HG03442 (cell line): ENCODE measurements around the gene NBEA.
A peak's percentile ranks its signal among the peaks of the same experiment; 100 is the strongest.

ENCODE experiments used
- ATAC-seq: cut with Tn5 transposase; IDR thresholded peaks from one replicate; pipeline ENCODE4 v1.9.1; 2021; ENCODE audit warnings: mild to moderate bottlenecking, moderate library complexity; ENCODE audit not compliant: unreplicated experiment

NBEA gene

GRCh38 chr13:35164324-35164932, 222.4 kb downstream of the NBEA start:
- peak; percentile 58 for ATAC-seq

GRCh38 chr13:35165205-35165604, 223.1 kb downstream of the NBEA start:
- no peak for ATAC-seq

DNA sequence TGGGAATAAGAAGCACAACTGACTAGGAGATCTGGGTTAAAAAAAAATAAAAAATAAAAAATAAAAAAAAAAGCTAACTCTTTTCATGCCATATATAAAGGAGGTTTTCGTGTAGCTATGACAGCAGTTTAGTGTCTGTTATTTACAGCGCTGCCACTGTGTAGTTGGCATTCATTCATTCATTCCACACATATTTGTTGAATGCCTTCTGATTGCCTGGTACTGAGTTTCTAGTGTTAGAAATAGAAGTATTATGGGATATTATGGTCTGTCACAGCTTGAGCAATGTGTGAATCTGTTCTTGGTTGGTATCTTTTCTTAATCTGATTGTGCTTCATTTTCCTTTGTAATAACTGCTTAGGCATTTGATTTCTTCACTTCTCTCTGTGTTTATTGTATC, 237.4 kb downstream of the NBEA start:
- no peak for ATAC-seq

DNA sequence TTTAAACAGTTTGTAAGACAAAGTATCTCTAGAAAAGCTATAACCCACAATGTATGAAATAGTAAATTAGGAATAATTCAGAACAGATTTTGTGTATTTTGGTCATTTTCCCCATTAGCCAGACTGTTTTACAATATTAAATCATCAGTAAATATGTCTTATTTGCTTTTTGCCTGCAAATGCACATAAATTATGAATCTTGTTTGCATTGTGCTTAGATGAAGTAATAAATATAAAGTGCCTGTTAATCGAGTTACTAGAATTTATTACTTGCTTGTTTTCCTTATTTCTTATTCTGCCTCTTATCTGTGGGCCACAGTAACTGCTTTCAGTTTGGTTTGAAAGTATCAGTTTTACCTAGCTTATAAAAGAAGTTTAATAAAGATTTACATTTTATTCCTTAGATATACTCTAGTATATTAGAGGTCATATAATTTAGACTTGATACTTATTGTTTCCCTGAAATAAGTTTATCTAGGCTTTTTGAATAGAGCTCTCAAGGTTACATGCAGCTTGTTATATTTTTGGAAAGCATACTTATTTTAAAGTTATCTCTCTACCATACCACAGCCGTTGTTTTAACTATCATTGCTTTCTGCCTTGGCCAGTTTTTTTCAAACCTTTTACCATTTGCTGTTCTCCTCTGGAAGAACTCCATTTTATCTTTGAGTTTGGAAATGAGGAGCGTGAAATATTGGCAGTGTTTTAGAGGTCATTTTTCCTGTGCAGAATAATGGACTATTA, 238.0 kb downstream of the NBEA start:
- ATAC-seq, result no peak

DNA sequence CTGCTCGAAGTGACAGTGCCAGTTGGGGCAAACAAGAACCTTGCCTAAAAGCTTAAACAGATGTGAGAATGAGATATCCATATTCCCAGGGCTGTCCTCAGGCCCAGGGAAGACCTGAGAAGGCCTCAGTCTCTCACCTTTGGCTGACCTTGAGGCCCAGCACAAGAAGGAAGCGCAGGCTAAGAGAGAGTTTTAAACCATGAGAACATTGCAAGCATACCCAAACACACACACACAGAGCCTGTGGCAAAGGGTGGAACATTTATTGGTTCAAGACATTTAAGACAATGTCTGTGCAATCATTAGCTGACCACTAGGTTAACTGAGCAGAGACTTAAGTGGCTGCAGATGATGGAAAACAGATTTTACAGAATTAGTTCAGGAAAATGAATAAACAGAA, 248.2 kb downstream of the NBEA start:
- no peak for ATAC-seq

GRCh38 chr13:35191883-35192282, 249.8 kb downstream of the NBEA start:
- no peak for ATAC-seq

GRCh38 chr13:35198613-35199200, 256.6 kb downstream of the NBEA start:
- no peak for ATAC-seq

DNA sequence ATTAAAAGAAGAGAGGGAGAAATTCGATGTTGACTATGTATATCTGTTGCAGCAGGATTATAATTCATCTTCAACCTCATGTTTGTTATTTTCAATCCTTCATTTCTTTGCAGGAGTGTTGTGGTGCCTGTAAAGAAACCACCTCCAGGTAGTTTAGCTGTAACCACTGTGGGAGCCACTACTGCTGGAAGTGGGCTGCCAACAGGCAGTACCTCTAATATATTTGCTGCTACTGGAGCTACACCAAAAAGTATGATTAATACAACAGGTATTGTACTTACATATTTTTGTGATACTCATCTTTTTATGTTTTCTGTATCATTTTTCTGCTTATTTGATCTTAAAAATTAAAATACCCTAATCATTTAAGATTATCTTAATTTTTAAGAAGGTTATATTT, 266.5 kb downstream of the NBEA start:
- ATAC-seq, result no peak

DNA sequence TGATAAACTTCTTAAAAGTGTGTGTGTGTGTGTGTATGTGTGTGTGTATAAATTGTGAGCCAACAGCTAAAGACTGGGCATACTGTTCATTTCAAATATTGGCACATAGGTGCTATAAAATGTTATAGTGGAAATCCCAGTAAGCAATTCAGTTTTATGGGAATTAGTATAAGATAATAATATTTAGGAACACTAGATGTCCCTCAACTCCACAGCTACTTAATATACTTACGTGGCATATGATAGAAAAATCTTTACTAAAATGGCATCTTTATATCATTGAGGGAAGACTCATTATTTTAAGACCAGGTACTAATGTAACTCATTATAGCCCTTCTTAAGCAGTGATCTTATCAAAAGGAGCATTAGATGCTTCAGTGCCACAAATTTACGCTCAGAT, 268.2 kb downstream of the NBEA start:
- ATAC-seq, result no peak

- ATAC-seq, result no peak
These were observed 269.9 kb downstream of the NBEA start for GRCh38 chr13:35211949-35212348.

DNA sequence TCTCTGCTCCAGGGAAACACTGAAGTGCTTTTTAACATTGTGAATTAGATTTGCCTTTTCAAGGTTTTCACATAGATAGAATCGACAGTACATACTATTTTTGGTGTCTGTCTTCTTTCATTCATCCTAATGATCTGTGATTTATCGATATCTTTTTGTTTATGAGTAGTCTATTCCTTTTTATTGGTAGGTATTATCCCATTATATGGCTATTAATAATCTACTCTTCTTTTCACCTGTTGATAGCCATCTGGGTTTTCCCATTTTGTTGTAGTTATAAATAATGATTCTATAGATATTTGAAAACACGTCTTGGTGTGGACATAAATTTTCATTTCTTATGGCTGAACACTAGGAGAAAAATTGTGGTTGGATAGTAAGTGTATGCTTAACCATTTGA, 271.8 kb downstream of the NBEA start:
- ATAC-seq, result no peak

DNA sequence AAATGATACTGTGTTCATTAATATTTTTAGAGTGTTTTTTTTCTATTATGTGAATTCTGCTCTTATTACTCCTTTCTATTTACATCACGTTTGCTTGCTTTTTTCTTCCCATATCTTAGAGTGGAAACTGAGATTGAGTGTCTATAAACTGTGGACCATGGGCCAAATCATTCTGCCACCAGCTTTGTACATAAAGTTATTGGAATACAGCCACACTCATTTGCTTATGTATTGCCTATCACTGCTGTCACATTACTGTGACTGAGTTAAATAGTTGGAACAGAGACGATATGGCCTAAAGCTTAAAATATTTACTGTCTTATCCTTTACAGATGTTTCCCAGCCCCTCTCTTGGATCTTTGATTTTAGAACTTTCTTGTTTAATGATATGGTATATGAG, 274.1 kb downstream of the NBEA start:
- ATAC-seq, result no peak

- no peak for ATAC-seq
These were observed 277.0 kb downstream of the NBEA start for GRCh38 chr13:35219021-35219420.

DNA sequence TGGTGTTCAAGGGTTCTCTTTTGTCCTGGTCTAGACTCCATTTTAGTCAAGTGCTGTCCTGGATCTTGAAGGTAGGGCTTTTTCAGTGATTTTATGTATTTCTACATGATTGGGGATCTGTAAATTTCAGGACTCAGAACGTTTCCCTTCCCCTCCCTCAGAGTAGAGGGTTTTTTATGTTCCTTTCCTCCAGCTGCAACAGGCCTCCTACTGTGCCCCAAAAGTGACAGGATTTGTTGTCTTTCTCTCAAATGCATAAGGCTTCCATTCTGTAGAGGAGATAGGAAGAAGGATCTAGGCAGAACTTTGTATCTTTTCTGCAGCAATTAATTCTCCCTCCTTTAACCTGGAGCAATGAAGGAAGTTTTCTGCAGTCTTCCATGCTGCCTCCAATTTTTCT, 283.1 kb downstream of the NBEA start:
- ATAC-seq, result no peak

- no peak for ATAC-seq
These were observed 283.5 kb downstream of the NBEA start for GRCh38 chr13:35225582-35225981.

- no peak for ATAC-seq
These were observed 286.5 kb downstream of the NBEA start for GRCh38 chr13:35228536-35228935.

DNA sequence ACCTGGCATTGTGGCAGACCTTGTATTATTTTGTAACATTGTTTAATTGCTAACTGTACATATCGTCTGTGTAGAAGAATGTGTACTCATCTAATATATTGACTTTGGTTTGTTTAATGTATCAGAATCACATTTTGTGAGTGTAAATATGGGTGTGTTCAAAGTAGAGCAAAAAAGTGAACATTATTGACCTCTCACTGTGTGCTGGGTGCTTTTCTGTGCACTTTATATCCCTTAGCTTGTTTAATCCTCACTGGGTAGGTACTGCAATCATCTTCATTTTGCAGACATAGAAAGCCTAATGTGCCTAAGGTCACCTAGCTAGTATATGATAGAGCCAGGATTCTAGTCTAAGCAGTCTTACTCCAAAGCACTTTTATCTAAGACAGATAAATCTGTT, 289.4 kb downstream of the NBEA start:
- ATAC-seq, result no peak

DNA sequence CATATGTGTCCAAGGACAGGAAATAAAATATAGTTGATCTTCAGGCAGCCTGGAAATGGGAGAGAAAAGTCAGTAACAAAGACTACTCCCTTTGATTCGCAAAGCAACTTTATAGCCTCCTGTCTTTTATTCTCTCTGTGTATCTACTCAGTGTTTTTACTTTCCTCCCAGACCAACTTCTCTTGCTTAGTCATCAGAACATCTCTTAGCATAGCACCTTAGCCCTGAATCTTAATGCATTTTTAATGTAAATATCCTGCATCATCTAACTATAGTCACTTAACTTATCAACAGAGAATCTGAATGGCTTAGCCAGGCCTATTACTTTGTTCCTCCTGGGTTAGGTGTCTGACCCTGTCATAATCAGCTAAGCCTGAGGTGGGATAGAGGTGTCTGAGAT, 296.2 kb downstream of the NBEA start:
- no peak for ATAC-seq

GRCh38 chr13:35252536-35253205, 310.6 kb downstream of the NBEA start:
- peak; percentile 94 for ATAC-seq

DNA sequence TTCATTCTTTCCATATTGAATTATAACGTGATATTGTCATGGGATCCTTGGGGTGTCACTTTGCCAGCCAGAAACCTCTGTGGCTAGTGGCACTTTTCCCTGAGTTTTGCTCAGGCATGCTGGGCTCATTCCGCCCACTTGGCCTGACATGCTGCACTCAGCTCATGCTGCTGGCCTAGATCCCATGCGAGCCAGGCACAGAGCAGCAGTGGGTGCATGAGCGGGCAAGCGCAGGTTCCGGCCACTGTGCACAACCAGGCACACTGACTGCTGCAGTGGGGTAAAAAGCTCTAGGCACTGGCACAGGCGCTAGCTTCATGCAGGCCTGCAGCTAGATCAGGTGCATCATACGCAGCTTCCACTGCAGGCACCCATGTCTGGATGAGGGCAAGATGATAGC, 313.2 kb downstream of the NBEA start:
- ATAC-seq, result no peak

DNA sequence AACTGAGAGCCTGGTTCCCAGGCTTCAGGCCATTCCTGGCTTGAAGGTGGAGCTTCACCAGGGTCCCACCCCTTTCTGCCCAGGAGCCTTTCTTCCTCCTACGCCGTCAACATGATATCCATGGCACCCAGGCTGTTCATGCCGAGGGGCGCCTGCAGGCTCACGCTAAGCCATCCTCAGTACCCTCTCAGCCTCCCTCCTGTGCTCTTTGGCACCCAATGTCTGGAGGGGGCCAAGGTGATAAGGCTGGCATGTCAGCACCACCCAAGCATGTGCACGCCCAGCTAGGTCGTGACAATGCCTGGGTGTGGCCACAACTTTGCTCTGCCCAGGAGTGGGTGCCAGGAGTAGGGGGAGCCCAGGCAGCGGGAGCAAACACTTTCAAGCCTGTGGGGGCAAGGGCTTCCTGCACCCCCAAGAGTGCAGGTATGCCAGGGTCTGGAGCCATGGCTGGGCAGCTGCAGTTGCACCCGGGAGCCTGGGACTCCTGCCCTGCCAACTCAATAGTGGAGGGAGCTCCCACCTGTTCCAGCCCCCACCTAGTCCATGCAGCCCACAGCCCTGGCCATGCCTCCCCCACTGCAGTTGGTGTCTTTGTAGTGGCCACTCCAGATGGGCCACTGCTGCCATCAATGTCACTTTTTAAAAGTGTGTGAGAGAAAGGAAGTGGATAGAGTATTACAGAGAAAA, 314.5 kb downstream of the NBEA start:
- ATAC-seq, result no peak
